Stimulated activated naive CD8-positive, alpha-beta T cell treated with anti-CD3 and anti-CD28 coated beads, Interleukin-15, amount 100 ng/mL, for 72 hours (primary cell): Measurements from ENCODE around the gene SACS.
"Not testable (repeated sequence)": the region's sequence is repeated elsewhere in the genome, so short reads cannot be mapped to it uniquely, and the experiment has no call there.

Experiments used
- ATAC-seq: fragments of 150-1000 bp; cut with Tn5 transposase; 2 replicates; pipeline ENCODE4 v1.10.0; 2021; ENCODE audit warnings: mild to moderate bottlenecking, moderate library complexity
- DNase-seq, 2 donors: peaks; one replicate each; pipeline ENCODE4 v3.0.0; 2021 to 2022
- H3K27ac Mint-ChIP-seq, 2 donors: one replicate each; pipeline ENCODE4 v1.8.0; 2022; ENCODE audit warnings: mild to moderate bottlenecking in 2 of 2, mixed read lengths in 2 of 2, moderate library complexity in 2 of 2
- H3K27me3 Mint-ChIP-seq: one replicate; pipeline ENCODE4 v1.8.0; 2022; ENCODE audit warnings: mixed read lengths
- H3K4me1 Mint-ChIP-seq: one replicate; pipeline ENCODE4 v1.8.0; 2022; ENCODE audit warnings: mild to moderate bottlenecking, mixed read lengths
- H3K4me3 Mint-ChIP-seq, 2 donors: one replicate each; pipeline ENCODE4 v1.8.0; 2022; ENCODE audit warnings: mild to moderate bottlenecking in 2 of 2, mixed read lengths in 2 of 2, moderate library complexity in 1 of 2
- H3K9me3 Mint-ChIP-seq, 2 donors: one replicate each; pipeline ENCODE4 v1.8.0; 2022; ENCODE audit warnings: mixed read lengths in 2 of 2

The SACS gene

DNA sequence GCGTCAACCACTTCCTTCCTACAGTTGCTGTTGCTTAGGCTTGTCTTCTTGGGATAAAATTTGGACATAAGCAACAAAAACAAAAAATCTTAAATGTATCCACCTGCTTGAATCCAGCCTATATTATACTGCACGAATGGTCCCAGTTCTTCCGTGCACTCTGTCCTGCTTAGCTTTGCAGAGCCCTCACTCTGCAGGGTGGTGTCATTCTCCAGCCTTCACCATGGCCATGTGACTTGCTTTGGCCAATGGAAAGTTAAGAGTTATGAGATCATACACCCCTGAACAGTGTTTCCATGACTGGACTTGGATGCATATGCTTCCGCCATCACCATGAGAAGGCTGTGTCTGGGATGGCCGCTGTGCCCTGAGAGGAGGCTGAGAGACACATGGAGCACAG is 27.4 kb upstream of the SACS start:
- no peak for DNase-seq
- Mint-ChIP-seq H3K4me1 (peaks cover 2% of the 10 kb centered on the region), H3K27me3 (peaks cover 10% of the 10 kb centered on the region), H3K27ac (no peak overlapping the region), H3K9me3 (peaks cover 0 to 4% of the 10 kb centered on the region in 2 donors), H3K4me3 (no peak overlapping the region)
- no peak for ATAC-seq

- no peak overlapping the region for H3K4me3 Mint-ChIP-seq
- peaks cover 0 to 4% of the 10 kb centered on the region in 2 donors for H3K9me3 Mint-ChIP-seq
- ATAC-seq, result no peak
- H3K4me1 Mint-ChIP-seq, result no peaks in the 10 kb centered on the region
- H3K27me3 Mint-ChIP-seq, result peaks cover 4% of the 10 kb centered on the region
- DNase-seq, result no peak
- H3K27ac Mint-ChIP-seq, result no peak overlapping the region
Observed at GRCh38 chr13:23460309-23460708, 26.8 kb upstream of the SACS start.

DNA sequence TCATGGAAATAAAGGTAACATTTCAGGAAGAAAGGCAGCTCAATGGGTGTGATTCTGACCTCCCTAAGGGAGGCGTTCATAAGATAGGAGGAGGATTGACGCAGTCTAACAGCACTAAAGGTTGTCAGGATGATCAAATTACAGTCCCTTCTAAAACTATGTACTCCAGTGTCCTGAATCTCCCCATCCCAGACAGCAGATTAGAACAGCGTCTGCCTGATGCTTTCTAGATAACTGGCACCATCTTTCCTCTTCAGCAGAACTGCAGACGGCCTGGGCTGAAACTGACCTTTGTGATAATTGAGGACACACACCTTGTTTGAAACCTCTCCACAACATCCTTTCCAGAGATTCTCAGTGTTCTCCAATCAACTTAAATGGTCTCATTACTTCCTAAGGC is 25.5 kb upstream of the SACS start:
- Mint-ChIP-seq H3K4me1 (no peaks in the 10 kb centered on the region), H3K4me3 (no peak overlapping the region), H3K9me3 (no peaks in the 10 kb centered on the region), H3K27ac (no peak overlapping the region), H3K27me3 (peaks cover 6% of the 10 kb centered on the region)
- DNase-seq (no peak), ATAC-seq (no peak)

DNA sequence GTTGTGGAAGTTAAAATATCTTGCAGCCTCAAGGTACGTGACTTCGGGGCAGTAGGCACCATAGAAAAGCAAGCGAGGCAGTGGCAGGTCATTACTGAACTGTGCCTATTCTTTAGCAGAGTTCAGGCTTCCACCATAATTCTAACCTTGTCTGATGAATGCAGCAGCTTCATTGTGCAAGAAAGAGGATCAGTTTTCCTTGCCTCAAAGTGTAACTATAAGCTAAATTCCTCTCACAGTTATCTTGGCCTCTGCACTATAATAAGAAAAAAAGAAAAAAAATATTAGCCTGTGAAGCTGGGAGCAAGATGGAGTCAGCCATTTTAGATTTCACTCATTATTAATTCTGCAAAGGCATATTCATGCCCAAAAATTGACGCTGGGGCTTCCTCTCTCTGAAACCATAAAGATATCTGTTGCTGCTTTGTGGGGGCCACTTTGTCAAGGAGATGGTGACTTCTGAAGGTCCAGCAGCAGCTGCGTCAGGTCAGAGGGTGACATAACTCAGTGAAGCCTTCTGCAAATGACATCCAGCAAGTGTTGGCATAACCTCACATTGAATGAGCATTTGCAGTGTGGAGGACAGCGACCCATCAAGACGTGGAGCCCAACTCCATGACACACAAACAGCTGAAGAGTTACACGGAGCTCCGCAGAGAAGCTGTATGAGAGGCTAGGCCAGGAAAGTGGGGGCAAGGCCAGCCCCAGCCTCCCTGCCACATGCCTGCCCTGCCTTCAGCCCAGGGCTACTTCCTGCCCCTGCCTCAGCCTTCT is 23.1 kb upstream of the SACS start:
- Mint-ChIP-seq H3K4me1 (no peaks in the 10 kb centered on the region), H3K27me3 (peaks cover 6% of the 10 kb centered on the region), H3K27ac (no peak overlapping the region), H3K4me3 (no peak overlapping the region), H3K9me3 (no peaks in the 10 kb centered on the region)
- ATAC-seq (no peak), DNase-seq (no peak)

GRCh38 chr13:23455401-23456185 is 22.1 kb upstream of the SACS start:
- DNase-seq (no peak), ATAC-seq (no peak)
- no peak overlapping the region for H3K27ac Mint-ChIP-seq
- H3K27me3 Mint-ChIP-seq, result peaks cover 15% of the 10 kb centered on the region
- H3K9me3 Mint-ChIP-seq, result no peaks in the 10 kb centered on the region
- H3K4me3 Mint-ChIP-seq, result no peak overlapping the region
- H3K4me1 Mint-ChIP-seq, result no peaks in the 10 kb centered on the region

DNA sequence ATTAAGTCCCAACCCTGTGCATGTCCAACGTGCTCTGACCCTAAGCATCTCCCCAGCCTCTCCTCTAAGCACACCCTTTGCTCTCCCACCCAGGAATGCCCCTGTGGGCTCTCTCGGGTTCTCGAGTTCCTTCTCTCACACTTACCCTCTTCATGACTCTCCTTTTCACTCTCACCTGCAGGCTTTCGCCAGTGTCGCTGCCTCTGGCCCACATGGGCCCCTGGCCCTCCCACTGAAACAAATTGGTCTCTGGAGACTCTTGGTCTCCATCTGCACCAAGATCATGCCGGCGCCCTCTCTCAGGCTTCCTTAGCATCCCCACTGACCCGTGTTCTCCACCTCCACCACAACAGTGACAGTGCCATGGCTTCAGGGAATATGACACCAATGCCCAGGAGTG is 19.6 kb upstream of the SACS start:
- no peak for DNase-seq

DNA sequence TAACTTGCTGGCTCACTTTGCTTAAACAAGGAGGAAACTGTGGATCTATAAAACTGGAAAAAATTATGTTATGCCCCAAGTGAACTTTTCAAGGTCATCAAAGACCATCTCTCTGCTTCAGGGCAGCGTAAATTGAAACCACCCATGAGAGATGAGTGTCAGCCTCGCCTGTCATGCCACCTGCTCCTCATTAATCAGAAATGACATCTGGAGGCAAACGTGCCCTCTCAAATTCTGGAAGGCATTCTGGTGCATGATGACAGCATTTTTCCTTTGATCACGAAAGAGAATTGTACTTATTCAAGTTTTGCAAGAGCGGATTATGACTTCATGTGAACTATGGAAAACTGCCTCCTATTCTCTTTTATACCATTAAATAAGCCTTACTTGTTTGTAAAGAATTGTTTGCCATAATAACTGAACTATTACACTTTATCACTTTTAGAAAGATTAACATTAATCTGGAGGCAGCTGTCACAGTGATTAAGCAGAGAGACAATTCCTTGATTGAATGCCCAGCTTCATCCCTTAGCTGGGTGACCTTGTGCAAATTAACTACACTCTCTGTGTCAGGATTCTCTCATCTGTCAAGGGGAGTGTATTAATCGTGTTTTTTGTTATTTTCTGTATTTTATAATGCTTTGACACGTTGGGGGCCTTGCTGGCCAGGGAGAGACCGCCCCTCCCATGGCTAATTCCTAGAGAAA is 17.0 kb upstream of the SACS start:
- Mint-ChIP-seq H3K4me3 (no peak overlapping the region), H3K9me3 (no peaks in the 10 kb centered on the region), H3K27me3 (peaks cover 15% of the 10 kb centered on the region), H3K4me1 (no peaks in the 10 kb centered on the region), H3K27ac (no peak overlapping the region)
- ATAC-seq (no peak), DNase-seq (no peak)

More for the DNA sequence above, 19.6 kb upstream of the SACS start:
- Mint-ChIP-seq H3K9me3 (no peaks in the 10 kb centered on the region), H3K27ac (no peak overlapping the region), H3K4me1 (no peaks in the 10 kb centered on the region), H3K4me3 (no peak overlapping the region), H3K27me3 (peaks cover 15% of the 10 kb centered on the region)
- no peak for ATAC-seq

GRCh38 chr13:23449398-23450162 is 16.1 kb upstream of the SACS start:
- Mint-ChIP-seq H3K4me3 (no peak overlapping the region), H3K4me1 (no peaks in the 10 kb centered on the region), H3K27me3 (peaks cover 14% of the 10 kb centered on the region), H3K27ac (no peak overlapping the region), H3K9me3 (peaks cover 0 to 5% of the 10 kb centered on the region in 2 donors)
- ATAC-seq (no peak), DNase-seq (no peak)

DNA sequence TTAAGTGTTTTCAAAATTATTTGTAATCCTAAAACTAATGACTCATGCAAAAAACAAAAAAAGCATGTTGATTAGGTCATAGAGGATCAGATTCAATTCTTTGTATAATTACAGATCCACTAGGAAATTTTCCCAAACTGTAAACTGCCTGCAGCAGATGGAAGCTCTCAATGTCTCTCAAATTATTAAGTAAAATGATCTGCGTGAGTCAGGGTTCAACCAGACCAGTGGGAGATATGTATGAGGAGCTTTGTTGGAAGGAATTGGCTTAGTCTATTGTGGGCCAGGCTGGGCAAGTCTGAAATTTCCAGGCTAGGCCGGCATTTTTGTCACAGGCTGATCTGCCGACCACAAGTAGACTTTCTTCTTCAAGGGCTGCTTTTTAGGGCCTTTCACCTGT is 14.4 kb upstream of the SACS start:
- H3K4me3 Mint-ChIP-seq, result no peak overlapping the region
- H3K9me3 Mint-ChIP-seq, result peaks cover 0 to 12% of the 10 kb centered on the region in 2 donors
- ATAC-seq, result no peak
- DNase-seq, result no peak
- peaks cover 9% of the 10 kb centered on the region for H3K27me3 Mint-ChIP-seq
- no peak overlapping the region for H3K27ac Mint-ChIP-seq
- no peaks in the 10 kb centered on the region for H3K4me1 Mint-ChIP-seq

DNA sequence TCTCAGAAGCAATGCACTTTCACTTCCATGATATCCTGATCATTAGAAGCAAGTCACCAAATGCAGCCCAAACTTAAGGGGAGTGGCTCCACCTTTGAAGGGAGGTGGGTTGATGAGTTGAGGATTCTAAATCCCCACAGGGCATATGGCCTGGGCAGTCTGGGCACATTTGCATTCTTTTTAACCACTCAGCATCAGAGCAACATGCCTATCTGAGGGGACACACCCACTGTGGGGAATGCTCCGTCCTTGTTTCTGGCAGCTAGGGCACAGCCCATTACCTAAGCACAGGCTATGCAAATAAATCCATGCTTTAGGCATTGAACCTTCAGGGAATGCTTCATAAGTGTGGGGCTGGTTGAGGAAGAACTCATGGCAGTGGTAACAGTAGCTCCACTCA is 12.3 kb upstream of the SACS start:
- Mint-ChIP-seq H3K27ac (no peak overlapping the region), H3K9me3 (peaks cover 0 to 12% of the 10 kb centered on the region in 2 donors), H3K4me3 (no peak overlapping the region), H3K27me3 (peaks cover under 1% of the 10 kb centered on the region), H3K4me1 (no peaks in the 10 kb centered on the region)
- ATAC-seq (no peak), DNase-seq (no peak)

DNA sequence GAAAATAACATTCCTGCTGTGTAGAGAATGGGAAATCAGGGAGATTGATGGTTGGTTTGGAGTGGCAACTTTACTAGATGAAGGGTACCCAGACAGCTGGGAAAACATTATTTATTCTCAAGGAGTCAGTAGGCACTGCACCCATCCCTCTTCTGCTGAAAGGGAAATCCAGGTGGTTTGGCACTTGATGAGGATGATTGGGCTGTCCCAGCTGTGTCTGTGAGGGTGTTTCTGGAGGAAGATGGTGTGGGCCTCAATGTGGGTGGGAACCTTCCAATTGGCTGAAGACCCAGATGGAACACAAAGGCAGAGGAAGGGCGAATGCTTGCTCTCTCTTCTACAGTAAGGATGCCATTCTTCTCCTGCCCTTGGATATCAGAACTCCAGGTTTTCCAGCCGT is 10.4 kb upstream of the SACS start:
- Mint-ChIP-seq H3K9me3 (peaks cover 0 to 12% of the 10 kb centered on the region in 2 donors), H3K4me1 (no peaks in the 10 kb centered on the region), H3K27ac (no peak overlapping the region), H3K27me3 (no peaks in the 10 kb centered on the region), H3K4me3 (no peak overlapping the region)
- DNase-seq (no peak), ATAC-seq (no peak)

- Mint-ChIP-seq H3K27me3 (no peaks in the 10 kb centered on the region), H3K4me3 (no peak overlapping the region), H3K27ac (no peak overlapping the region), H3K9me3 (peaks cover 0 to 12% of the 10 kb centered on the region in 2 donors), H3K4me1 (no peaks in the 10 kb centered on the region)
- ATAC-seq (no peak), DNase-seq (no peak)
Observed at GRCh38 chr13:23443110-23443509, 9.6 kb upstream of the SACS start.

DNA sequence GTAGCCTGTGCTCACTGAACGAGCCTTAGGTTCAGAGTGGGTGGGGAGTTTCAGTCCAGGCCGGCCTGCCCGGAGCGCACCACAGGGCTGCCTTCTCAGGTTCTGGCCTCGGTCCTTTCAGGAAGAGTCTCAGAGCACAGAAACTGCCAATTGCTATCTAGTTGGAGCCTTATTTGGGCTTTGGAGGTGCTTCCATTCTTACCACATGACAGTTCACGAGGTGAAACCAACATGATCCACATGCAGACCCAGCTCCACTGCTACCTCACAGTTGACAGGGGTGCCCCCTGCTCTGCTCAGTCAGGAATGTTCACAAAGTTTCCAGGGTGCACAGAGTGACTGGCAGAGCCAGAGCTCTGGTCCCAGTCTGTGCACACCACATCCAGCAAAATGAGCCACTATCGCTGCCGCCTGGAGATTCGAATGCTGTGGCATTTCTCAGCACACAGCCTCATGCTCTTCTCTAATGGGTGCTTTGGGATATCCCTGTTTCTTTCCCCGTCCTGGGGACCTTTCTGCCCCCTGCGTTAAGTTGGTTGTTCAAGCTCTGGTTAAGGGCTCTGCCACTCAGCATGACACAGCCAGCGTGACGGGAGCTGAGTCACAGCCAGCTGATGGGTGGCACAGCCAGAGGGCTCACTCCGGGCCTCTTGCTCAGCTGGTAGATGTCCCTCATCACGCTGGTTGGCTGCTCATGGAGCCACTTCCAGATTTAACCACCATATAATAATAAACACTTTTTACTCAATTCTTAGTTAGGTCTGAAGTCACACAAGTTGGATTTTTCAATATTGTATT is 7.5 kb upstream of the SACS start:
- no peak for DNase-seq
- no peak overlapping the region for H3K4me3 Mint-ChIP-seq
- H3K9me3 Mint-ChIP-seq, result peaks cover 0 to 12% of the 10 kb centered on the region in 2 donors
- H3K27me3 Mint-ChIP-seq, result no peaks in the 10 kb centered on the region
- ATAC-seq, result no peak
- H3K4me1 Mint-ChIP-seq, result no peaks in the 10 kb centered on the region
- no peak overlapping the region for H3K27ac Mint-ChIP-seq

DNA sequence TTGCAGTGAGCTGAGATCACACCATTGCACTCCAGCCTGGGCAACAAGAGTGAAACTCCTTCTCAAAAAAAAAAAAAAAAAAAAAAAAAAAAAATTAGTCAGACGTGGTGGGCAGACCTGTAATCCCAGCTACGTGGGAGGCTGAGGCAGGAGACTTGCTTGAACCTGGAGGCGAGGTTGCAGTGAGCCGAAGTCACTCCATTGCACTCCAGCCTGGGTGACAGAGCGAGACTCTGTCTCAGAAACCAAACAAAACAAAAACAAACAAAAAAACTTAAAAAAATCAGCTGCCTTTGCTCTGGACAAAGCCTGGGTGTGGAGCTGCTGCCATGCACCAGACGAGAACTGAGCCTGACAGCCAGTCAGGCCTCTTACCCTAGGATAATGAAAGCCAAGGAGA is 6.8 kb upstream of the SACS start:
- H3K27ac Mint-ChIP-seq, H3K4me1 Mint-ChIP-seq, H3K4me3 Mint-ChIP-seq, DNase-seq, ATAC-seq, H3K27me3 Mint-ChIP-seq: not testable (repeated sequence)
- peaks cover 0 to 12% of the 10 kb centered on the region in 2 donors for H3K9me3 Mint-ChIP-seq

GRCh38 chr13:23437916-23438315 is 4.4 kb upstream of the SACS start:
- Mint-ChIP-seq H3K27me3 (peaks cover 17% of the 10 kb centered on the region), H3K9me3 (no peaks in the 10 kb centered on the region), H3K4me1 (peaks cover 9% of the 10 kb centered on the region), H3K27ac (peak overlapping the region in 1 of 2 donors; percentile 30), H3K4me3 (no peak overlapping the region)
- DNase-seq, result no peak
- no peak for ATAC-seq
